SJCRH30 (cell line): ENCODE measurements around the gene SLC7A10. TPM values are rescaled to one million over a fixed set of nuclear protein-coding genes. Genes with fewer than 3 reads are reported as not detected.
A peak's percentile ranks its signal among the peaks of the same experiment; 100 is the strongest.

ENCODE experiments used
- DNase-seq, 2 experiments: peaks; one replicate each; pipeline ENCODE4 v3.0.0-alpha.2; 2015 to 2020
- H3K27ac ChIP-seq: fragments of 250-450 bp; sonication (Bioruptor Pico); 2 replicates; pipeline ENCODE4 v1.5.1; 2020; ENCODE audit warnings: mild to moderate bottlenecking, moderate library complexity
- H3K27me3 ChIP-seq: fragments of 250-450 bp; sonication (Bioruptor Pico); 2 replicates; pipeline ENCODE4 v1.5.1; 2020; ENCODE audit warnings: mild to moderate bottlenecking, moderate library complexity
- H3K36me3 ChIP-seq: fragments of 250-450 bp; sonication (Bioruptor Pico); 2 replicates; pipeline ENCODE4 v1.5.1; 2020; ENCODE audit warnings: mild to moderate bottlenecking, moderate library complexity
- H3K4me1 ChIP-seq: fragments of 250-450 bp; sonication (Bioruptor Pico); 2 replicates; pipeline ENCODE4 v1.5.1; 2020; ENCODE audit warnings: mild to moderate bottlenecking, moderate library complexity
- H3K4me3 ChIP-seq: fragments of 250-450 bp; sonication (Bioruptor Pico); 2 replicates; pipeline ENCODE4 v1.5.1; 2020; ENCODE audit warnings: mild to moderate bottlenecking, moderate library complexity
- H3K9me3 ChIP-seq: fragments of 250-450 bp; sonication (Bioruptor Pico); replicated peaks from 2 replicates; pipeline ENCODE4 v1.5.1; 2020; ENCODE audit warnings: mild to moderate bottlenecking, moderate library complexity
- total RNA-seq: library from RNA; depleted of rRNA; stranded (reverse); fragments of >200 nt; shearing (Covaris generic); gene quantifications from 2 replicates; pipeline ENCODE4 v1.2.3, GENCODE V29; 2014; rRNA removed

Gene SLC7A10
- total RNA-seq, result not detected in 2 replicates

DNA sequence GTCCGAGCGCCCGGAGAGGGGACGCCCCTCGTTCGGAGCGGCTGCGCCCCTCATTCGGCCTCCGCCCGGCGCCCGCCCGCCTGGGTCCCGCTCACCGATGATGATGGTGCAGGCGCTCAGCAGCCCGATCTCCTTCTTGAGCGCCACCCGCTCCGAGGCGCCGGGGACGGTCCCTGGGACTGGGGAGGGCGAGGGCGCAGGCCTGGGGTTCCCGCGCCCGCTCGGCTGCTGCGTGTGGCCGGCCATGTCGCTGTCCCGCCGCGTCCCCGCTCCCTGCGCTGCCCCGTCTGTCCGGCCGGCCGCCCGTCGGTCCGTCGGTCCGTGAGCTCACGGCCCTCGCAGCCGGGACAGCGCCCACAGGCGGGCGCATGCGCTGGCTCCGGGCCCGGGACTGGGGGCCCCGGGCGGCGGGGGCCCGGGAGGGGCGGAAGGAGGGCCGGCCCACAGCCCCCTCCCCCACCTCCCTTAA lies at the start of gene SLC7A10:
Gene SLC7A10 (minus strand): TSS at position 393 of the 469 bp plus-strand sequence. CDS start 147 bp downstream, at position 246.
- H3K4me1 ChIP-seq, result no peaks in the 10 kb centered on the region
- no peaks in the 10 kb centered on the region for H3K36me3 ChIP-seq
- DNase-seq, result no peak
- H3K27ac ChIP-seq, result no peak within 1 kb of the TSS
- H3K9me3 ChIP-seq, result peaks cover 5% of the 10 kb centered on the region
- H3K4me3 ChIP-seq, result no peak within 1 kb of the TSS
- H3K27me3 ChIP-seq, result peaks cover 4% of the 10 kb centered on the region; the same call in 1 of the 2 replicates

DNA sequence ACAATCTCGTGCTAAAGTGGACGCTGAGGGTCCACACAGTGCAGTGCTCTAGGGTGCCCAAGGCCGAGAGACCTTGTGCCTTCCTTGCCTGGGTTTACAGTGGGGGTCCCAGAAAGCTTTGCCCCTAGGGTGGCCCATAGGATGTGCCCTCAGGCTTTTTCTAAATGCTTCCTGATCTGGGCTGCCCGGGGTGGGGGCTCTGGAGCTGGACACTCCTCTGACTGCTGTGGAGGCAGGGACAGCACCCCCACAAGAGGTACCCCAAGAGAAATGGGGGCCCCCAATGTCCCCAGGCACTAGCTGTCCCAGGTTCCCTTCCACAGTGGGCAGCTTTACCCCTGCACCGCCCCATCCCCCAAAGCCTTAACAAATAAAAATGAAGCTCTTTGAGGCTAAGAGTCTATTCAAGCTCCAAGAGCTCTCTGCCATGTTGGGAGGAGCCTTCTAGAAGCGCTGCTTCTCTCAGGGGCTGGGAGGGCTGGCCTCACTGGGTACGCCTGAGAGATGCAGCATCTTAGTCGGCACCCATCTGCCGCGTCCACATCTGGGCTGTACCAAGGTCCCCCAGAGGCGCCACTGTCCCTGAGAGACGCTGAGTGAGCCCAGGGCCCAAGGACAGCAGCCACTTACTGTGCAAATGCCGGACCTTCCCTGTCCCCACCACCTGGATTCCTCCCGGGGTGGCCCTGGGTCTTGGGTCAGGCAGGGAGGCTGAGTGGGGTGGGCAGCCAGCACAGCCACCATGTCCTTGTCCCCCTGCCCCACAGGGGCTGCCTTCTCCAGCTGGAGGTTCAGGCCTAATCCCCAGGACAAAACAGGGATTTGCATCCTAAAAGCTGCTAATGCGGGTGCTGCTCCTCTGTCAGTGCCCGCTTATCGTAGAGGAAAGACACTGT lies 49.3 kb upstream of the SLC7A10 start:
- no peak overlapping the region for H3K27ac ChIP-seq
- no peak for DNase-seq
- H3K4me1 ChIP-seq, result peaks cover 34% of the 10 kb centered on the region
- no peaks in the 10 kb centered on the region for H3K36me3 ChIP-seq
- no peaks in the 10 kb centered on the region for H3K9me3 ChIP-seq
- no peak overlapping the region for H3K4me3 ChIP-seq
- no peaks in the 10 kb centered on the region for H3K27me3 ChIP-seq

DNA sequence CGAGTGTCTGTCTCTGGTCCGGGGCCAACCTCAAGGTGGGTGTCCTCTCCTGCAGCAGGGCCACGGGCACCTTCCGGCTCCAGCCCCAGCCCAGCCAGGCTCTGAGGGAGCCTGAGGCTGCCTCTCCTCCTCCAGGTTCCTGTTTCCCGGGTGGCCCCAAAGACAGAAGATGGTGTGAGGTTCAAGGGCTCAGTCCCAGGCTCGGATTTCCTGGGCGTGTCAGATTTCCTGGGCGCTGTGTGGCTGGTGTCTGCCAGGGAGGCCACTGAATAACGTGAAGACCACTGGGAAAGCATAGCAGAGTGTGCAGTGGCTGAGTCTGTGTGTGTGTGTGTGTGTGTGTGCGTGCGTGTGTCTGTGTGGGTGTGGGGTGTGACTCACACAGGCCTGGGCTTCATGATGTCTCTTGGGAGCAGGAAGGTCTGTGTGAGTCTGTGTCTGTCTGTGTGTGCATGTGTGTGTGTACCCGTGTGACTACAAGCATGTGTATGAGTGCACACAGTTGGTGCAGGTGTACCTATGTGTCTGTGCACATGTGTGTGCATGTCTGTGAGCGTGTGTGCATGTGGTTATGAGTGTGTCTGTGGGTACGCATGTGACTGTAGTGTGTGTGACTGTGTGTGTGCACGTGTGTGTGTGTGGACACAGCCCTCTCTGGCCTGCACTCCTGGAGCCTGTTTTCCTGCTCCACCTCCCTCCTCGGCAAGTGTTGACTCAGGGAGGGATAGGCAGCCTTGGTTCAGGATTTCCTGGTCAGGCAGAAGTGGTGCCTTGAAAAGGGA lies 48.4 kb upstream of the SLC7A10 start:
- peaks cover 34% of the 10 kb centered on the region for H3K4me1 ChIP-seq
- H3K36me3 ChIP-seq, result no peaks in the 10 kb centered on the region
- no peak overlapping the region for H3K27ac ChIP-seq
- H3K4me3 ChIP-seq, result peak overlapping the region; percentile 31
- no peaks in the 10 kb centered on the region for H3K9me3 ChIP-seq
- no peaks in the 10 kb centered on the region for H3K27me3 ChIP-seq
- peak; percentile 72 to 83 for DNase-seq

DNA sequence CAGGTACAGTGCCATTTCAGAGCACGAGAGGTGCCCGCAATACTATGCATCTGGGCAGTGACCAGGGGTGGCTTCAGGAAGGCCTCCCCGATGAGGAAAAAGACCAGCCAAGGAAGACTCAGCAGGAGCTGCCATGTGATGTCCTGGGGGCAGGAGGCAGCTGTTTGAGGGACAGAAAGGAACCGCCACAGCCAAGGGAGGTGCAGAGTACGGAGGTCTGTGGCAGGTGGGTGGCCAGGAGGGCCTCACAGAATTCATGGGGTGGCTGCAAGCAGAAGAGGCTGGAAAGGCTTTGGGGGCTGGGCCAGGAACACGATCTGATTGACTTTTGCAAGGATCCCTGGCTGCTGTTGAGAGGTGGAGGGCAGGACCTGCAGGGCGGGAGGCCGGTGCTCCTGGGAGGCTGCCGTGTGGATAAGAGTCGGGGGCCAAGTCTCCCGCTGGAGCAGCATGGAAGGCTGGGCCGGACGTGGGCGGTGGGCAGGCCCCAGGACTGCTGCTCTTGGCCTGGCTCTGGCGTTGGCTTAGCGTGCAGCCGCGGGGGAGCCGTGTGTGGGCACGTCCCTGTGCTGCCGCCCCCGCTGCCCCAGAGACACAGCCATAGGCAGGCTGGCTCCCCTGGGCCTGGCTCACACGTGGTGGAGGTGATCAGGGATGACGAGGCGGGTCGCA lies 47.6 kb upstream of the SLC7A10 start:
- Histone ChIP-seq H3K4me1 (peaks cover 34% of the 10 kb centered on the region), H3K9me3 (no peaks in the 10 kb centered on the region), H3K36me3 (no peaks in the 10 kb centered on the region), H3K4me3 (peak overlapping the region; percentile 31), H3K27me3 (no peaks in the 10 kb centered on the region), H3K27ac (no peak overlapping the region)
- peak; percentile 41 to 66 for DNase-seq

DNA sequence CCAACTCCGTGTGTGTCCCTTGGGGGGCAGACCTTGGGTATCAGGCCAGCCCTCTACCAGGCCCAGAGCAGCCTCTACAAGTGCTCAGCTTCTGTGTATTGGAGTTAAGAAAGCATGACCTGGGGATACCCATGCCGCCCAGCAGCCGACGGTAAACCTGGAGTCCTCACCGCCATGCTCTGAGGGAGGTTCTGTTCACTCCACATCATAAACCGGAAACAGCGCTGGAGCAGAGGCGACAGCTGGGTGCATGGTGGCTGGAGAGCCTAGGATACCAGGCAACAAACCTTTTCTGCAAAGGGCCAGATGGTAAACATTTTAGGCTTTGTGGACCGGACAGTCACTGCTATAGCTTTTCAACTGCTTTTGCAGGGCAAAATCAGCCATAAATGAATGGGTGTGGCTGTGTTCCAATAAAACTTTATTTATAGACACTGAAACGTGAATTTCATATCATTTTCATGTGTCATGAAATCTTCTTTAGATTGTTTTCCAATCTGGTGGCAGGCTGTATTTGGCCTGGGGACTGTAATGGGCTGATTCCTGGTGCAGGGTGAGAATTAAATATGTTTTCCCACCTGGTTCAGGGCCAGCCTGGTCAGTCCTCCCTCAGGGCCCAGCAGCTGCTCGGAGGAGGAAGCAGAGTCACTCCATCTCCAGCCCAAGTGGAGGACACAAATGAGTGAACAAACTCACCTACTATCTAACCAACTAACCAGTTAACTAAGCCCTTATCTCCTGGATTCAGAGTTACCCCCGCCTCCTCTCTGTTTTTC lies 45.8 kb upstream of the SLC7A10 start:
- Histone ChIP-seq H3K36me3 (no peaks in the 10 kb centered on the region), H3K4me3 (peak overlapping the region; percentile 10; the same call in 1 of the 2 replicates), H3K27ac (peak overlapping the region; percentile 17; the same call in 1 of the 2 replicates), H3K4me1 (peaks cover 34% of the 10 kb centered on the region), H3K27me3 (no peaks in the 10 kb centered on the region), H3K9me3 (no peaks in the 10 kb centered on the region)
- DNase-seq, result peak; percentile 71 to 79

DNA sequence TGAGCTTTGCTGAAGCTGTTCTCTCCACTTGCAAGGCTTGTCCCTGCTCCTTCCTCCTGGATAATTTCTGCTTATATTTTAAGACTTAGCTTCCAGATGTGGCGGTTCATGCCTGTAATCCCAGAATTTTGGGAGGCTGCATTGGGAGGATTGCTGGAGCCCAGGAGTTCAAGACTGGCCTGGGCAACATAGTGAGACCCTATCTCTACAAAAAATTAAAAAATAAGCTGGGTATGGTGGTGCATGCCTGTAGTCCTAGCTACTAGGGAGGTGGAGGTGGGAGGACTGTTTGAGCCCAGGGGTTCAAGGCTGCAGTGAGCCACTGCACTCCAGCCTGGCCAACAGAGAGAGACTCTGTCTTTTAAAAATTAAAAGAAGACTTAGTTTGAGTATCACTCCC lies 45.1 kb upstream of the SLC7A10 start:
- Histone ChIP-seq H3K4me1 (peaks cover 34% of the 10 kb centered on the region), H3K36me3 (no peaks in the 10 kb centered on the region), H3K9me3 (no peaks in the 10 kb centered on the region), H3K4me3 (no peak overlapping the region), H3K27me3 (no peaks in the 10 kb centered on the region), H3K27ac (peak overlapping the region; percentile 17; the same call in 1 of the 2 replicates)
- DNase-seq, result no peak

DNA sequence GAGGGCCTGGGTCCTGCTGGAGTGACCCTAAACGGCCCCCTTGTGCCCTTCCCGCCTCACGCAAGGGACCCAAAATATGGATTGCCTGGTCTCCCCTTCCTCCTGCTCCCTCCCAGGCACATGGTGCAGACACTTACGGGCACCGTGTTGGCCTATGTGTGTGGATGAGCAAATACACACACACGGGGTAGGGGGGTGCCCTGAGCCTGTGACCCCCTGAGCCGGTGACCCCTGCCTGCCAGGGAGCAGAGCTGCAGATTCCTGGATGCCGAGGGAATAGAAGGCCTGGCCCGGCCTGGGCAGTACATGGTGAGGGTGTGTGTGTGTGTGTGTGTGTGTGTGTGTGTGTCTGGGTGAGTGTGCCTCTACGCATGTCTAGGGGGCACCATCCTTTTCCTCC lies 43.4 kb upstream of the SLC7A10 start:
- Histone ChIP-seq H3K4me3 (no peak overlapping the region), H3K9me3 (no peaks in the 10 kb centered on the region), H3K4me1 (peaks cover 29% of the 10 kb centered on the region), H3K27ac (no peak overlapping the region), H3K27me3 (no peaks in the 10 kb centered on the region), H3K36me3 (no peaks in the 10 kb centered on the region)
- DNase-seq, result no peak

DNA sequence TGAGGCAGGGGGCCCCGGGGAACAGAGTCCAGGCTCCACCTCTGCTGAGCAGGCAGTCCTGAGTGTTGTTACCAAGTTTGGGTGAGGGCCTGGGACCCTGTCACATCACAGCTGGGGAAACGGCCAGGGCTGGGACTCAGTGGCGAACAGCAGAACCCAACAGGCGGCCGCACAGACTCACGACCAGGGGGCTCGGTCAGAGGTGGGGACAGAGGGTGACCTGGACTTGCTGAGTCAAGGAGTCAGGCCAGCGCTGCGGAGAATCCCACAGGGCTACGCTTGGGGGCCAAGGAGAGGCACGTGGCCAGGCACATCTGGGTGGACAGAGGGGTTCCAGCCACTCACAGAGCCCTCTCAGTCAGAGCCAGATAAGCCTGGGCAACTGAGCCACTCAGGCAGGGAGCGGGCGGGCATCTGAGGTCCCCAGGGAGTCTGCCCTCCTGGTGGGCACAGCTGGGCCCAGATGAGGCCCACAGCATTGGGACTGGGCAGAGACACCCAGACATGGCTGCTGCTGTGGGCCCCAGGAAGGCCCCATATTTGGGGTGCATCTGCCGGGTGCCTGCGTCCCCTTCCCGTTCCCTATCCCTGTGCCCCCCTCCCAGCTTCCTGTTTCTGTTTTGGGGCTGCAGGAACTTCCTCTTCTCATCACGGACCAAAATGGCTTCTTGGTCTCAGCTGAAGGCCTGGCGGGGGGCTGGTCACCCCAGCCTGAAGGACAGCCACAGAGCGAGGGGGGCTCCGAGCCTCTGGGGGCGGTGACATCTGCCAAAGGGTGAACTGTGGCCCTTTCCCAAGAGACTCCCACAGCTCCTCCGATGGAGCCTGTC lies 42.7 kb upstream of the SLC7A10 start:
- Histone ChIP-seq H3K4me3 (no peak overlapping the region), H3K4me1 (peaks cover 22% of the 10 kb centered on the region), H3K9me3 (no peaks in the 10 kb centered on the region), H3K27ac (no peak overlapping the region), H3K36me3 (no peaks in the 10 kb centered on the region), H3K27me3 (no peaks in the 10 kb centered on the region)
- no peak for DNase-seq

DNA sequence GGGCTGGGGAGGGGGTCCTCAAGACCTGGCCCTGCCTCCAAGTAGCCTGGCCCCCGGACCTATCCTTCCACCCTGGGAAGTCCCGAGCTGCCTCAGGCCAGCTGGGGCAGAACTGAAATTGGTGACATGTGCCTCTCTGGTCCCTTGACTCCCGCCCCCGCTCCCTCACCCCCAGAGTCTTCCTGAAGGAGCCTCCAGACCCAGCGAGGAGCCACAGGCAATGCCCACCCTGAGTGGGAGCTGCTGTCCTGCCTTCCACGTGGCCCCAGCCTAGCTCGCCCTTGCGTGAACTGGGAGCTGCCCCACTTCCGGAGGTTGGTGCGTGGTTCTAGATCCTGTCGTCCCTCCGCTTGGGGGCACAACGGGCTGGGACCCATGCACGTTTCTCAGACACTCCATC lies 42.1 kb upstream of the SLC7A10 start:
- no peaks in the 10 kb centered on the region for H3K9me3 ChIP-seq
- DNase-seq, result no peak
- H3K27ac ChIP-seq, result no peak overlapping the region
- H3K4me1 ChIP-seq, result peaks cover 17% of the 10 kb centered on the region
- no peaks in the 10 kb centered on the region for H3K27me3 ChIP-seq
- no peaks in the 10 kb centered on the region for H3K36me3 ChIP-seq
- no peak overlapping the region for H3K4me3 ChIP-seq

DNA sequence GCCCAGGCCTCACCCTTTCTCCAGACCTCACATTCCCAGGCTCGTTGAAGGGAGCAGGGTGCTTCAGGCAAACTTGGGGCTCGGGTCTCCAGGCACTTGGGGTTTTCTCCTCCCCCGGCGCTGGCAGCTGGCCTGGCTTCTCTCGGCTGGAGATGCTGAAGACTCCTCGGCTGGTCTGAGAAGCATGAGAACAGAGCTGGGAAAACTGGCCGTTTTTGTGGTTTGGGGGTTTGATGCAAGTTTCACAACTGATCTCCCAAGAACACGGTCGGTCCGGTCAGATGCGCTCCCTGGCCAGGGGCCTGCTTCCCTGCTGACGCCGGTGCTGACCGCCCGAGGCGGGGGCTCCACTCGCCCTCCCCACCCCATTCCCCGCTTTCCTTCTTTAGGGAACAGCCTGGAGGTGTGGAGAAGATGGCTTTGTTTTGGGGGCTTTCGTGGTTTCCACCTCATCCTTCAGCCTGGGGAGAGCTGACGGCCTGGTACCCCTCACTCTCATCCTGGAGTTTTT lies 41.4 kb upstream of the SLC7A10 start:
- no peak for DNase-seq
- Histone ChIP-seq H3K36me3 (no peaks in the 10 kb centered on the region), H3K4me1 (peaks cover 10% of the 10 kb centered on the region; the same call in 1 of the 2 replicates), H3K4me3 (no peak overlapping the region), H3K27me3 (no peaks in the 10 kb centered on the region), H3K27ac (no peak overlapping the region), H3K9me3 (no peaks in the 10 kb centered on the region)

DNA sequence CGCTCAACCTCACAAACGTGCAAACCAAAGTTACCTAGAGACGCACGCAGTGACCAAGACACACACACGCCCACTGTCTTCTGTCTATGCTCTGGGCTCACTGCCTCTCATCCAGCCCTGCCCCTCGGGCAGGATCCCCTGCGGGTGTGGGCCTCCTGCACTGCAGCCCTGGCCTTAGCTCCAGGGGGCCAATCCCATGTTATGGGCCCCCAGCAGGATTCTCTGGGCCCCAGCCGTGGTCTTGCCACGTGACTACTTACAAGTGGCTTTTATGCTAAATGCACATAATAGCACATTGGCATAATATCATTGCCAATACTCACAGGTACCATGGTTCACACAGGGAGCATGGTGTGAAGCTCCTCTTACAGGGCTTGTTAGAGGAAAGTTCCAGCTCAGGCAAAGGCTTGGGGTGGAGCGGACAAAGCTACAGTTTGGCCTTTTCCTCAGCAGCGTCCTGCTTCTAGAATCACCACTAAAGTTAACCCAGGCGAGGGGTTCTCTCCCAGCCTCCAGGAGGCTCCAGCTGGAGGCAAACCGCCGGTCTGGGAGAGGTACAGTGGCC lies 39.3 kb upstream of the SLC7A10 start:
- no peak overlapping the region for H3K4me3 ChIP-seq
- H3K4me1 ChIP-seq, result no peaks in the 10 kb centered on the region
- no peaks in the 10 kb centered on the region for H3K36me3 ChIP-seq
- no peaks in the 10 kb centered on the region for H3K27me3 ChIP-seq
- no peak overlapping the region for H3K27ac ChIP-seq
- no peaks in the 10 kb centered on the region for H3K9me3 ChIP-seq
- DNase-seq, result no peak

DNA sequence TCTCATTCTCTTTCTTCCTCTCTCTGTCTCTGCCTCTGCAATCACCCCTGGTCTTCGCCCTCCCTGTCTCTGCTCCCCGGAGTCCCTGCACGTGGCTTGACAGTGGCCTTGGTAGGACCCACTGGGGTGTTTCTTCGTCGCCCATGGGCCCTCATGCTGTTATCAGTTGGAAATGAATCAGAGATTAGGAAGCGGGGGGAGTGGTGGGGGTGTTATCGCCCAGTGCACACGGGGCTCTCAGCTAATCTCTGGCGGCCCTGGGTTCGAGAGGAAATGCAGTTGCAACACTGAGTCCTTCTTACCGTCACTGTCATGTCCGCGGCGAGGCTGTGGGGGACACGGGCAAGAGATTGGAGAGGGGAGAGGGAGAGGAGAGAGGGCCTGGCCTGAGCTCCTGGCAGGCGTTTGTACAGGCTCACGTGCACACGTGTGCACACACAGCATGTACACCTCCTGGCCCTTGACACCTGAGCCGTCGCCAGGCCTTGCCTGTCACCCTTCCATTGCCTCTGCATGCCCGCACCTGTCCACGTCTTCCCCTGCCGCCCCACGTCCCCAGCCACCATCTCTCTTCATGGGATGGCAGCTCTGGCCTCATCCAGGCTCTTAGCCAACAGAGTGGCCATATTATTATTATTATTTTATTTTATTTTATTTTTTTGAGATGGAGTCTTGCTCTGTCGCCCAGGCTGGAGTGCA lies 37.8 kb upstream of the SLC7A10 start:
- Histone ChIP-seq H3K27me3 (no peaks in the 10 kb centered on the region), H3K36me3 (no peaks in the 10 kb centered on the region), H3K4me1 (no peaks in the 10 kb centered on the region), H3K9me3 (no peaks in the 10 kb centered on the region), H3K27ac (no peak overlapping the region), H3K4me3 (no peak overlapping the region)
- no peak for DNase-seq
